HCT116 (cell line): Measurements from ENCODE around the gene IMPACT. TPM values are rescaled to one million over a fixed set of nuclear protein-coding genes. Genes with fewer than 3 reads are reported as not detected.
A peak's percentile ranks its signal among the peaks of the same experiment; 100 is the strongest.

ENCODE experiments used
- ATAC-seq: fragments of 200-7000 bp; cut with Tn5 transposase; 2 replicates; pipeline ENCODE4 v1.9.1; 2020; ENCODE audit warnings: mild to moderate bottlenecking, moderate library complexity
- BruUV-seq: library from RNA; stranded (reverse); fragments of 400-500 nt; replicated peaks from 2 replicates; lab custom pipeline; 2021; lab: Mats Ljungman, UMichigan
- CTCF ChIA-PET: fragments of 300-600 bp; sonication (Branson Sonifier 250); formaldehyde crosslinking; loops from one replicate; lab custom pipeline; 2021; ENCODE audit warnings: antibody characterized with exemption; lab: Charles Lee
- POLR2A ChIA-PET: fragments of 300-600, 350-600 bp; sonication (Branson Sonifier 250); formaldehyde crosslinking; loops from one replicate; lab custom pipeline; 2021; ENCODE audit warnings: antibody characterized with exemption; lab: Charles Lee
- RAD21 ChIA-PET, 2 experiments: fragments of 300-600 bp; sonication (Branson Sonifier 250); formaldehyde crosslinking; loops; one replicate each; lab custom pipeline; 2023; ENCODE audit warnings: low total read pairs in 2 of 2; ENCODE audit not compliant: uncharacterized antibody in 2 of 2, unreplicated experiment in 2 of 2, low non-redundant PET in 1 of 2; lab: Charles Lee
- DNase-seq: peaks from one replicate; pipeline ENCODE4 v3.0.0-alpha.2; 2010; ENCODE audit warnings: low read depth, low spot score
- H2AFZ ChIP-seq: fragments of 200-600 bp; shearing (Covaris generic), sonication (generic); 2 replicates; pipeline ENCODE4 v1.6.1; 2017; ENCODE audit warnings: low read depth, mixed run types, mixed read lengths, antibody characterized with exemption, low read length; ENCODE audit not compliant: poor library complexity, severe bottlenecking
- H3K27ac ChIP-seq: 2 replicates; pipeline ENCODE4 v1.5.1; 2012; ENCODE audit warnings: low read depth, low read length
- H3K27me3 ChIP-seq: fragments of 200-600 bp; sonication (generic); 2 replicates; pipeline ENCODE4 v1.6.1; 2016; ENCODE audit warnings: mixed run types, low read length, mixed read lengths; ENCODE audit not compliant: insufficient read depth
- H3K36me3 ChIP-seq, 2 experiments: fragments of 200-500 bp in 1 of 2; fragments of 200-600 bp in 1 of 2; sonication (Bioruptor generic) in 1 of 2; sonication (generic) in 1 of 2; 2 replicates each; pipeline versions ENCODE4 v1.5.1 to v1.6.1; 2014 to 2016; ENCODE audit warnings: low read length in 2 of 2, inconsistent platforms in 1 of 2, mixed read lengths in 1 of 2, mixed run types in 1 of 2; ENCODE audit not compliant: insufficient read depth in 2 of 2, control insufficient read depth in 1 of 2
- H3K4me1 ChIP-seq, 2 experiments: fragments of 200-600 bp in 1 of 2; sonication (generic) in 1 of 2; 2 replicates each; pipeline versions ENCODE4 v1.5.1 to v1.6.1; 2012 to 2017; ENCODE audit warnings: low read length in 2 of 2, inconsistent platforms in 1 of 2, mild to moderate bottlenecking in 1 of 2, mixed read lengths in 1 of 2, mixed run types in 1 of 2, moderate library complexity in 1 of 2; ENCODE audit not compliant: insufficient read depth in 2 of 2, control insufficient read depth in 1 of 2
- H3K4me2 ChIP-seq: fragments of 200-600 bp; sonication (generic); 2 replicates; pipeline ENCODE4 v1.6.1; 2017; ENCODE audit warnings: mixed run types, low read length, mixed read lengths
- H3K4me3 ChIP-seq, 2 experiments: fragments of 200-600 bp in 1 of 2; sonication (generic) in 1 of 2; replicated peaks in 1 of 2; 2 replicates each; pipeline ENCODE4 v1.5.1; 2011 to 2016; ENCODE audit warnings: low read length in 2 of 2, control low read depth in 1 of 2, low read depth in 1 of 2, mild to moderate bottlenecking in 1 of 2, mixed read lengths in 1 of 2, mixed run types in 1 of 2
- H3K79me2 ChIP-seq: fragments of 200-600 bp; sonication (generic); 2 replicates; pipeline ENCODE4 v1.6.1; 2017; ENCODE audit warnings: mild to moderate bottlenecking, mixed run types, low read length, moderate library complexity, mixed read lengths; ENCODE audit not compliant: insufficient read depth
- H3K9ac ChIP-seq: fragments of 200-600 bp; sonication (generic); 2 replicates; pipeline ENCODE4 v1.6.1; 2016; ENCODE audit warnings: low read length, mixed read lengths
- H3K9me2 ChIP-seq: fragments of 200-600 bp; sonication (generic), shearing (Covaris generic); 2 replicates; pipeline ENCODE4 v1.6.1; 2017; ENCODE audit warnings: mixed run types, mild to moderate bottlenecking, moderate library complexity; ENCODE audit not compliant: insufficient read depth
- H3K9me3 ChIP-seq, 2 experiments: fragments of 200-500 bp in 1 of 2; fragments of 200-600 bp in 1 of 2; sonication (Bioruptor generic) in 1 of 2; sonication (generic) in 1 of 2; 2 replicates each; pipeline ENCODE4 v1.6.1; 2014 to 2017; ENCODE audit warnings: low read length in 2 of 2, mixed read lengths in 2 of 2, inconsistent platforms in 1 of 2, low read depth in 1 of 2, mild to moderate bottlenecking in 1 of 2, mixed run types in 1 of 2, moderate library complexity in 1 of 2; ENCODE audit not compliant: control insufficient read depth in 1 of 2, insufficient read depth in 1 of 2
- H4K20me1 ChIP-seq: fragments of 200-600 bp; sonication (generic), shearing (Covaris generic); 2 replicates; pipeline ENCODE4 v1.6.1; 2017; ENCODE audit warnings: mixed run types, mild to moderate bottlenecking, moderate library complexity; ENCODE audit not compliant: insufficient read depth
- CEBPB ChIP-seq: IDR thresholded peaks from 2 replicates; pipeline ENCODE4 v1.6.1; 2012; ENCODE audit warnings: low read depth
- EGR1 ChIP-seq: IDR thresholded peaks from 2 replicates; pipeline ENCODE4 v1.6.1; 2012; ENCODE audit warnings: low read depth
- ELF1 ChIP-seq: IDR thresholded peaks from 2 replicates; pipeline ENCODE4 v1.6.1; 2012; ENCODE audit warnings: low read depth, borderline replicate concordance
- FOSL1 ChIP-seq: IDR thresholded peaks from 2 replicates; pipeline ENCODE4 v1.6.1; 2012; ENCODE audit warnings: low read depth
- JUND ChIP-seq: IDR thresholded peaks from 2 replicates; pipeline ENCODE4 v1.6.1; 2012
- POLR2A ChIP-seq: IDR thresholded peaks from 2 replicates; pipeline ENCODE4 v1.7.0; 2011; ENCODE audit warnings: borderline replicate concordance; ENCODE audit not compliant: insufficient read depth, insufficient read length; ENCODE audit errors: extremely low read depth
- POLR2AphosphoS5 ChIP-seq: IDR thresholded peaks from 2 replicates; pipeline ENCODE4 v1.6.1; 2011; ENCODE audit warnings: mild to moderate bottlenecking, low read depth, low read length, moderate library complexity
- RAD21 ChIP-seq: IDR thresholded peaks from 2 replicates; pipeline ENCODE4 v1.6.1; 2012; ENCODE audit warnings: low read depth, mild to moderate bottlenecking
- SIN3A ChIP-seq: IDR thresholded peaks from 2 replicates; pipeline ENCODE4 v1.6.1; 2012; ENCODE audit warnings: low read depth
- SP1 ChIP-seq: IDR thresholded peaks from 2 replicates; pipeline ENCODE4 v1.6.1; 2012; ENCODE audit warnings: low read depth
- SRF ChIP-seq: IDR thresholded peaks from 2 replicates; pipeline ENCODE4 v1.6.1; 2012; ENCODE audit warnings: low read depth
- TCF7L2 ChIP-seq: IDR thresholded peaks from 2 replicates; pipeline ENCODE4 v1.7.0; 2011; ENCODE audit warnings: borderline replicate concordance, inconsistent platforms; ENCODE audit not compliant: insufficient read depth, insufficient read length; ENCODE audit errors: extremely low read depth
- YY1 ChIP-seq: IDR thresholded peaks from 2 replicates; pipeline ENCODE4 v1.6.1; 2011; ENCODE audit warnings: low read length, low read depth, moderate library complexity, mild to moderate bottlenecking; ENCODE audit not compliant: insufficient replicate concordance; ENCODE audit errors: extremely low read depth
- ZFX ChIP-seq: fragments of 450-650 bp; IDR thresholded peaks from 2 replicates; pipeline ENCODE4 v1.6.1; 2017
- ZNF274 ChIP-seq: fragments of 200-500 bp; sonication (Bioruptor generic); IDR thresholded peaks from 2 replicates; pipeline ENCODE4 v1.6.1; 2014; ENCODE audit warnings: mild to moderate bottlenecking, low read depth, low read length, inconsistent platforms
- intact Hi-C: fragments of 100-400 bp; cut with micrococcal nuclease; formaldehyde crosslinking; loops from 2 replicates; pipeline ENCODE4 v1.10.0; 2022
- total RNA-seq: library from RNA; stranded (reverse); gene quantifications from one replicate; pipeline ENCODE4 v1.2.1, GENCODE V29; 2021; ENCODE audit not compliant: unreplicated experiment
- TF ChIP-seq, protein P1 (sequence below): IDR thresholded peaks from 2 replicates; pipeline ENCODE4 v1.6.1; 2012
- TF ChIP-seq, protein P2 (sequence below): IDR thresholded peaks from 2 replicates; pipeline ENCODE4 v1.6.1; 2012; ENCODE audit warnings: low read depth
- TF ChIP-seq, protein P3 (sequence below): IDR thresholded peaks from 2 replicates; pipeline ENCODE4 v1.6.1; 2012
- TF ChIP-seq, protein P4 (sequence below), 3 experiments: fragments of 200-600 bp in 1 of 3; sonication (generic) in 1 of 3; IDR thresholded peaks in 2 of 3; conservative IDR thresholded peaks in 1 of 3; 2 replicates each; pipeline ENCODE4 v1.5.1; 2012 to 2017; ENCODE audit warnings: low read depth in 2 of 3, low read length in 2 of 3, antibody characterized with exemption in 1 of 3, borderline replicate concordance in 1 of 3, control low read depth in 1 of 3, mild to moderate bottlenecking in 1 of 3, mixed read lengths in 1 of 3, mixed run types in 1 of 3, moderate library complexity in 1 of 3; ENCODE audit not compliant: insufficient read depth in 1 of 3

Gene IMPACT
- total RNA-seq, 1 experiment from 2014 or later: 46.4 TPM

DNA sequence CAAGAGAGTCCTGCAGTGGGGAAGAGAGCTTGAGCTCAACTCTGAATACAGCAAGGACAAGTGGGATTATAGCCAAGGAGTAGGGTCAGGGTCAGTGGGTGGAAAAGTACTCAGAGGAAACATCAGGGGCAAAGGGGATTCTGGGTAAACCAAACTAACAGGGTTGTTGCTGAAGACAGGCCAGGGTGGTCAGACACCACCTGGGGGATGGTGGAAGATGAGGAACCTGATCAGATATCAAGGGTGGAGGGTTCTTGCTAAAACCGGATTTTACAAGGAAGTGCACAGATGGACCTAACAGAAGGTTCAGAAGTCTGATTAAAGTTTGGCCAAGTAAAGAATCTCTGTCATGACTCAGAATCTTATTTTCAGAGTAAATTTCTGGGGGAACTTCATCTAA lies 45.3 kb upstream of the IMPACT start:
- Histone ChIP-seq H3K4me2 (0 out of 2 replicates have a peak overlapping the region, but pooled peaks have one; percentile 7), H3K79me2 (no peaks in the 10 kb centered on the region), H3K9me3 (no peaks in the 10 kb centered on the region), H3K9ac (no peak overlapping the region), H3K4me3 (no peak overlapping the region), H3K9me2 (no peaks in the 10 kb centered on the region), H3K27me3 (no peaks in the 10 kb centered on the region), H4K20me1 (no peaks in the 10 kb centered on the region), H3K36me3 (no peaks in the 10 kb centered on the region), H3K4me1 (peaks cover 7 to 11% of the 10 kb centered on the region in 2 experiments), H3K27ac (no peak overlapping the region; the same call in 1 of the 2 replicates), H2AFZ (no peak overlapping the region)
- ChIA-PET RAD21 (interaction anchor here in 1 of 2 experiments (0.7 kb wide), 1 partner anchor 13 kb away, joined by 3 read pairs; no protein-coding TSS in a partner anchor), POLR2A (no interaction called here), CTCF (no interaction called here)
- DNase-seq: no peak
- no peak for TF ChIP-seq POLR2AphosphoS5
- no peak for TF ChIP-seq ELF1
- no peak for TF ChIP-seq RAD21
- TF ChIP-seq ZFX: no peak
- no peak for TF ChIP-seq SIN3A
- TF ChIP-seq, protein P1, sequence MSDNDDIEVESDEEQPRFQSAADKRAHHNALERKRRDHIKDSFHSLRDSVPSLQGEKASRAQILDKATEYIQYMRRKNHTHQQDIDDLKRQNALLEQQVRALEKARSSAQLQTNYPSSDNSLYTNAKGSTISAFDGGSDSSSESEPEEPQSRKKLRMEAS: no peak
- TF ChIP-seq, protein P2, sequence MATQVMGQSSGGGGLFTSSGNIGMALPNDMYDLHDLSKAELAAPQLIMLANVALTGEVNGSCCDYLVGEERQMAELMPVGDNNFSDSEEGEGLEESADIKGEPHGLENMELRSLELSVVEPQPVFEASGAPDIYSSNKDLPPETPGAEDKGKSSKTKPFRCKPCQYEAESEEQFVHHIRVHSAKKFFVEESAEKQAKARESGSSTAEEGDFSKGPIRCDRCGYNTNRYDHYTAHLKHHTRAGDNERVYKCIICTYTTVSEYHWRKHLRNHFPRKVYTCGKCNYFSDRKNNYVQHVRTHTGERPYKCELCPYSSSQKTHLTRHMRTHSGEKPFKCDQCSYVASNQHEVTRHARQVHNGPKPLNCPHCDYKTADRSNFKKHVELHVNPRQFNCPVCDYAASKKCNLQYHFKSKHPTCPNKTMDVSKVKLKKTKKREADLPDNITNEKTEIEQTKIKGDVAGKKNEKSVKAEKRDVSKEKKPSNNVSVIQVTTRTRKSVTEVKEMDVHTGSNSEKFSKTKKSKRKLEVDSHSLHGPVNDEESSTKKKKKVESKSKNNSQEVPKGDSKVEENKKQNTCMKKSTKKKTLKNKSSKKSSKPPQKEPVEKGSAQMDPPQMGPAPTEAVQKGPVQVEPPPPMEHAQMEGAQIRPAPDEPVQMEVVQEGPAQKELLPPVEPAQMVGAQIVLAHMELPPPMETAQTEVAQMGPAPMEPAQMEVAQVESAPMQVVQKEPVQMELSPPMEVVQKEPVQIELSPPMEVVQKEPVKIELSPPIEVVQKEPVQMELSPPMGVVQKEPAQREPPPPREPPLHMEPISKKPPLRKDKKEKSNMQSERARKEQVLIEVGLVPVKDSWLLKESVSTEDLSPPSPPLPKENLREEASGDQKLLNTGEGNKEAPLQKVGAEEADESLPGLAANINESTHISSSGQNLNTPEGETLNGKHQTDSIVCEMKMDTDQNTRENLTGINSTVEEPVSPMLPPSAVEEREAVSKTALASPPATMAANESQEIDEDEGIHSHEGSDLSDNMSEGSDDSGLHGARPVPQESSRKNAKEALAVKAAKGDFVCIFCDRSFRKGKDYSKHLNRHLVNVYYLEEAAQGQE: no peak
- no peak for TF ChIP-seq EGR1
- TF ChIP-seq, protein P3, sequence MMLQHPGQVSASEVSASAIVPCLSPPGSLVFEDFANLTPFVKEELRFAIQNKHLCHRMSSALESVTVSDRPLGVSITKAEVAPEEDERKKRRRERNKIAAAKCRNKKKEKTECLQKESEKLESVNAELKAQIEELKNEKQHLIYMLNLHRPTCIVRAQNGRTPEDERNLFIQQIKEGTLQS: no peak
- no peak for TF ChIP-seq JUND
- no peak for TF ChIP-seq SP1
- no peak for TF ChIP-seq POLR2A
- TF ChIP-seq TCF7L2: no peak
- no peak for TF ChIP-seq SRF
- TF ChIP-seq, protein P4, sequence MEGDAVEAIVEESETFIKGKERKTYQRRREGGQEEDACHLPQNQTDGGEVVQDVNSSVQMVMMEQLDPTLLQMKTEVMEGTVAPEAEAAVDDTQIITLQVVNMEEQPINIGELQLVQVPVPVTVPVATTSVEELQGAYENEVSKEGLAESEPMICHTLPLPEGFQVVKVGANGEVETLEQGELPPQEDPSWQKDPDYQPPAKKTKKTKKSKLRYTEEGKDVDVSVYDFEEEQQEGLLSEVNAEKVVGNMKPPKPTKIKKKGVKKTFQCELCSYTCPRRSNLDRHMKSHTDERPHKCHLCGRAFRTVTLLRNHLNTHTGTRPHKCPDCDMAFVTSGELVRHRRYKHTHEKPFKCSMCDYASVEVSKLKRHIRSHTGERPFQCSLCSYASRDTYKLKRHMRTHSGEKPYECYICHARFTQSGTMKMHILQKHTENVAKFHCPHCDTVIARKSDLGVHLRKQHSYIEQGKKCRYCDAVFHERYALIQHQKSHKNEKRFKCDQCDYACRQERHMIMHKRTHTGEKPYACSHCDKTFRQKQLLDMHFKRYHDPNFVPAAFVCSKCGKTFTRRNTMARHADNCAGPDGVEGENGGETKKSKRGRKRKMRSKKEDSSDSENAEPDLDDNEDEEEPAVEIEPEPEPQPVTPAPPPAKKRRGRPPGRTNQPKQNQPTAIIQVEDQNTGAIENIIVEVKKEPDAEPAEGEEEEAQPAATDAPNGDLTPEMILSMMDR (IDR thresholded peaks at IDR 0.05 in 2 of 3, conservative IDR thresholded peaks at IDR 0.05 in 1 of 3; ENCODE audit: borderline replicate concordance in 1 of 3, insufficient read depth in 1 of 3, low read depth in 2 of 3, low read length in 2 of 3): no peak
- no peak for TF ChIP-seq FOSL1
- TF ChIP-seq ZNF274: no peak
- TF ChIP-seq YY1: no peak
- TF ChIP-seq CEBPB: no peak
- BruUV-seq: no TSS peak
- intact Hi-C loops: no loop called here
- ATAC-seq: peak; percentile 34
